Endothelial cell of umbilical vein (primary cell): ENCODE data around the gene GALNT17. TPM values are rescaled to one million over a fixed set of nuclear protein-coding genes. Genes with fewer than 3 reads are reported as not detected.

ENCODE experiments used
- BruUV-seq: library from RNA; stranded (reverse); fragments of 400-500 nt; replicated peaks from 2 replicates; lab custom pipeline; 2021; lab: Mats Ljungman, UMichigan
- CTCF ChIA-PET: fragments of 300-600, 350-600 bp; sonication (Branson Sonifier 250); formaldehyde crosslinking; loops from one replicate; lab custom pipeline; 2021; ENCODE audit warnings: antibody characterized with exemption, inconsistent platforms; lab: Charles Lee
- POLR2A ChIA-PET: fragments of 300-600, 350-600 bp; sonication (Branson Sonifier 250); formaldehyde crosslinking; loops from one replicate; lab custom pipeline; 2021; ENCODE audit warnings: antibody characterized with exemption, inconsistent platforms; lab: Charles Lee
- DNase-seq: peaks from one replicate; pipeline ENCODE4 v3.0.0-alpha.2; 2011; ENCODE audit warnings: low read depth, low spot score
- FAIRE-seq: peaks from 2 replicates; lab custom pipeline; 2011; peaks lifted over from hg19 to GRCh38; lab: Jason Lieb, UNC
- H2AFZ ChIP-seq: 2 replicates; pipeline ENCODE4 v1.6.0; 2012; ENCODE audit warnings: low read depth, low read length, control low read depth, inconsistent platforms
- H3K27ac ChIP-seq: 2 replicates; pipeline ENCODE4 v1.5.1; 2011; ENCODE audit warnings: low read depth, mild to moderate bottlenecking, control low read depth, low read length, moderate library complexity; ENCODE audit not compliant: insufficient read depth
- H3K27me3 ChIP-seq, 2 experiments: 2 replicates each; pipeline versions ENCODE4 v1.6.0 to v1.6.1; 2011; ENCODE audit warnings: low read length in 2 of 2, mixed read lengths in 1 of 2; ENCODE audit not compliant: control insufficient read depth in 2 of 2, insufficient read depth in 2 of 2
- H3K36me3 ChIP-seq, 2 experiments: 2 replicates in 1 of 2; 3 replicates in 1 of 2; pipeline ENCODE4 v1.5.1; 2011; ENCODE audit warnings: low read length in 2 of 2, mild to moderate bottlenecking in 1 of 2, moderate library complexity in 1 of 2; ENCODE audit not compliant: control insufficient read depth in 2 of 2, insufficient read depth in 2 of 2; ENCODE audit errors: extremely low read depth in 1 of 2
- H3K4me1 ChIP-seq: 3 replicates; pipeline ENCODE4 v1.5.1; 2011; ENCODE audit warnings: mild to moderate bottlenecking, low read length; ENCODE audit not compliant: control insufficient read depth, insufficient read depth; ENCODE audit errors: extremely low read depth
- H3K4me2 ChIP-seq: 2 replicates; pipeline ENCODE4 v1.6.1; 2011; ENCODE audit warnings: low read length, control low read depth, mixed read lengths; ENCODE audit not compliant: insufficient read depth
- H3K4me3 ChIP-seq, 3 experiments: fragments of 200-600 bp in 1 of 3; sonication (generic), shearing (Covaris generic) in 1 of 3; replicated peaks in 1 of 3; 2 replicates each; pipeline ENCODE4 v1.5.1; 2011 to 2016; ENCODE audit warnings: control low read depth in 3 of 3, low read length in 3 of 3, mild to moderate bottlenecking in 2 of 3, inconsistent platforms in 1 of 3, low read depth in 1 of 3, moderate library complexity in 1 of 3; ENCODE audit not compliant: insufficient read depth in 1 of 3
- H3K79me2 ChIP-seq: 2 replicates; pipeline ENCODE4 v1.6.0; 2012; ENCODE audit warnings: low read length, inconsistent platforms; ENCODE audit not compliant: control insufficient read depth, insufficient read depth
- H3K9ac ChIP-seq: replicated peaks from 2 replicates; pipeline ENCODE3; 2011; ENCODE audit warnings: low read length, control low read depth; ENCODE audit not compliant: insufficient read depth; ENCODE audit errors: extremely low read depth
- H3K9me1 ChIP-seq: replicated peaks from 3 replicates; pipeline ENCODE4 v1.6.0; 2011; ENCODE audit warnings: mild to moderate bottlenecking, low read length; ENCODE audit not compliant: control insufficient read depth, insufficient read depth; ENCODE audit errors: extremely low read depth
- H3K9me3 ChIP-seq: replicated peaks from 2 replicates; pipeline ENCODE4 v1.5.1; 2012; ENCODE audit warnings: low read length, inconsistent platforms; ENCODE audit not compliant: control insufficient read depth, insufficient read depth
- H4K20me1 ChIP-seq: replicated peaks from 2 replicates; pipeline ENCODE3; 2011; ENCODE audit warnings: mild to moderate bottlenecking, low read length; ENCODE audit not compliant: control insufficient read depth, insufficient read depth; ENCODE audit errors: extremely low read depth
- CTCF ChIP-seq, 2 donors: IDR thresholded peaks; 1 replicate in 1 of 2; 2 replicates in 1 of 2; pipeline ENCODE4 v1.5.1; 2011; ENCODE audit warnings: low read length in 2 of 2, mild to moderate bottlenecking in 2 of 2, moderate library complexity in 2 of 2, control low read depth in 1 of 2, inconsistent platforms in 1 of 2, low read depth in 1 of 2; ENCODE audit not compliant: insufficient read depth in 1 of 2; ENCODE audit errors: extremely low read depth in 1 of 2
- EZH2 ChIP-seq: IDR thresholded peaks from 2 replicates; pipeline ENCODE4 v1.6.1; 2012; ENCODE audit warnings: borderline replicate concordance, low read depth, mild to moderate bottlenecking, moderate library complexity, low read length, inconsistent platforms; ENCODE audit not compliant: severe bottlenecking
- FOS ChIP-seq: IDR thresholded peaks from 2 replicates; pipeline ENCODE4 v1.6.1; 2011; ENCODE audit warnings: mild to moderate bottlenecking, low read length, moderate library complexity, borderline replicate concordance; ENCODE audit not compliant: insufficient read depth
- GATA2 ChIP-seq: IDR thresholded peaks from 2 replicates; pipeline ENCODE4 v1.7.0; 2011; ENCODE audit warnings: low read depth, mild to moderate bottlenecking, moderate library complexity, mixed read lengths, low read length; ENCODE audit not compliant: insufficient read length, insufficient read depth
- JUN ChIP-seq: IDR thresholded peaks from 2 replicates; pipeline ENCODE4 v1.6.1; 2011; ENCODE audit warnings: borderline replicate concordance, low read depth; ENCODE audit not compliant: insufficient read length, insufficient read depth
- MAX ChIP-seq: IDR thresholded peaks from 2 replicates; pipeline ENCODE4 v1.6.1; 2011; ENCODE audit not compliant: insufficient read depth, insufficient read length
- MYC ChIP-seq: IDR thresholded peaks from one replicate; pipeline ENCODE4 v1.6.1; 2011; ENCODE audit warnings: mild to moderate bottlenecking, low read depth, low read length
- POLR2A ChIP-seq: IDR thresholded peaks from 2 replicates; pipeline ENCODE4 v1.6.1; 2012; ENCODE audit warnings: low read depth, mild to moderate bottlenecking, control low read depth, low read length
- POLR2AphosphoS5 ChIP-seq: IDR thresholded peaks from 2 replicates; pipeline ENCODE4 v1.6.1; 2012; ENCODE audit warnings: low read depth, mild to moderate bottlenecking, control low read depth, low read length, moderate library complexity; ENCODE audit not compliant: insufficient read depth
- dilution Hi-C: fragments of 300-500 bp; cut with MboI; formaldehyde crosslinking; loops from one replicate; pipeline ENCODE4 v1.15.0; 2019; ENCODE audit warnings: low sequenced_read_pairs; ENCODE audit not compliant: extremely low pct_ligation_motif_present
- intact Hi-C: fragments of 100-400 bp; cut with micrococcal nuclease; formaldehyde crosslinking; loops from one replicate; pipeline ENCODE4 v1.10.0; 2022
- polyA plus RNA-seq, 4 experiments: library from polyadenylated mRNA; depleted of rRNA in 3 of 4; stranded (reverse) in 3 of 4; unstranded in 1 of 4; fragments of >200 nt; gene quantifications; 2 replicates each; pipeline versions ENCODE4 v1.2.1 to v1.2.3, GENCODE V29; 2011 to 2012; ENCODE audit warnings: missing spikeins in 1 of 4
- total RNA-seq: library from RNA; stranded (reverse); gene quantifications from 2 replicates; pipeline ENCODE4 v1.2.3, GENCODE V29; 2021

Gene GALNT17
- total and polyA plus RNA-seq, 2 donors (not counting 3 experiments of a cell fraction or from before 2014, with no cell fraction given) = not detected

GRCh38 chr7:71705901-71706596 lies 574.1 kb downstream of the GALNT17 start:
- intact Hi-C loops (no loop called here), dilution Hi-C loops (no loop called here)
- CTCF ChIA-PET = no interaction called here
- Histone ChIP-seq H2AFZ (no peak overlapping the region), H4K20me1 (no peaks in the 10 kb centered on the region), H3K9ac (no peak overlapping the region), H3K27me3 (no peaks in the 10 kb centered on the region), H3K79me2 (no peaks in the 10 kb centered on the region), H3K36me3 (no peaks in the 10 kb centered on the region), H3K4me3 (no peak overlapping the region), H3K4me1 (no peaks in the 10 kb centered on the region), H3K9me3 (peaks cover 3% of the 10 kb centered on the region), H3K27ac (no peak overlapping the region), H3K9me1 (no peaks in the 10 kb centered on the region), H3K4me2 (no peak overlapping the region)
- no peak for FAIRE-seq
- no TSS peak for BruUV-seq
- POLR2A ChIA-PET = no interaction called here
- DNase-seq = no peak
- TF ChIP-seq JUN = no peak
- TF ChIP-seq EZH2 = no peak
- no peak for TF ChIP-seq GATA2
- TF ChIP-seq POLR2A = no peak
- TF ChIP-seq FOS = no peak
- TF ChIP-seq MAX = no peak
- TF ChIP-seq POLR2AphosphoS5 = no peak
- no peak for TF ChIP-seq MYC
- TF ChIP-seq CTCF (IDR thresholded peaks at IDR 0.05; ENCODE audit: extremely low read depth in 1 of 2, insufficient read depth in 1 of 2, low read depth in 1 of 2, low read length in 2 of 2) = no peak
